PC-9 (cell line): ENCODE results near the gene FAM193A.

Experiments
- CTCF ChIP-seq: fragments of 200-600 bp; sonication (generic); conservative IDR thresholded peaks from 2 replicates; pipeline ENCODE4 v1.6.1; 2017; ENCODE audit warnings: mixed run types, antibody characterized with exemption, mild to moderate bottlenecking, moderate library complexity
- EZH2 ChIP-seq: fragments of 200-600 bp; sonication (generic); IDR thresholded peaks from 2 replicates; pipeline ENCODE4 v1.8.0; 2017; ENCODE audit warnings: antibody characterized with exemption, low read depth

DNA sequence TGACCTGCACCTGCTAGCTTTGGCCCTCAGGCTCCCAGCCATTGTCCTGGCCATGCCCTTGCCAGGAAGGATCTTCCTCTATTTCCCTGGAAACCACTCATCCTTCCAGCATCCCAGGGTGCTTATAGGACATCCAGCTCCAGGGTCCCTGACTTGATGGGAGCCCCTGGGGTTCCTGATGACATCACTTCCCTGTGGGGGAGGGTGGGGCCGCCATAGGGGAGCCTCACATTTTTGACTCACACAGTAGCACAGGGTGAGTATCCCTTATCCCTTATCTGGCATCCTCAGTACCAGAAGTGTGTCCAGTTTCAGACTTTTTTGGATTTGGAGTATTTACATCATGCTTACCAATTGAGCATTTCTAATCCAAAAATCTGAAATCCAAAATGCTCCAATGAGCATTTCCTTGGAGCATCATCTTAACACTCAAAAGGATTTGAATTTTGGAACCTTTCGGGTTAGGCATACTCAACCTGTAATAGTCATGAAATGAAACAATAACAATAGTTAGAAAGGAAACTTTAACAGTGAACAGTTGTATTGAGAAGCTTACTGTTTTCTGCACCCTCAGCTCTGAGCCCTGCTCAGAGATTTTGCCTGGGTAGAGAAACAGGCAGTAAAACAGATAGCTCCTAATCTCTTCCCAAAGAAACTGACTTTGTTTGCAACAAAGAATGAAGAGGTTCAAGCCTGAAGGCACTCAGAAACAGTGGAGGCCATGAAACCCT lies 197.6 kb downstream of the FAM193A start:
- TF ChIP-seq CTCF (no peak), EZH2 (no peak)
